ENCODE data around the gene EIF3B. TPM values are rescaled to one million over a fixed set of nuclear protein-coding genes. Genes with fewer than 3 reads are reported as not detected.

The EIF3B gene
- total and polyA plus RNA-seq, 2 donors = 85.8 to 97.7 TPM

GRCh38 chr7:2355705-2356008, 1.0 kb downstream of the EIF3B start:
- peak overlapping the region; percentile 100 for H3K4me3 ChIP-seq (ENCODE audit: low read depth, low read length)
- H3K36me3 ChIP-seq (ENCODE audit: insufficient read depth) = no peaks in the 10 kb centered on the region
- WGBS = 5% methylated on average over 9 of the region's 9 CpGs
- H3K27ac ChIP-seq (ENCODE audit: low read depth) = no peak overlapping the region
- H3K4me1 ChIP-seq (ENCODE audit: insufficient read depth) = peaks cover 4% of the 10 kb centered on the region
- DNase-seq (ENCODE audit: extremely low spot score) = no peak

- Histone ChIP-seq H3K36me3 (ENCODE audit: insufficient read depth) (no peaks in the 10 kb centered on the region), H3K27ac (ENCODE audit: low read depth) (no peak overlapping the region), H3K4me1 (ENCODE audit: insufficient read depth) (peaks cover 4% of the 10 kb centered on the region), H3K4me3 (ENCODE audit: low read depth, low read length) (no peak overlapping the region)
- 74% methylated on average over 8 of the region's 8 CpGs for WGBS
- no peak for DNase-seq (ENCODE audit: extremely low spot score)
Measured at GRCh38 chr7:2357165-2357564, 2.5 kb downstream of the EIF3B start.

GRCh38 chr7:2357571-2357970, 2.9 kb downstream of the EIF3B start:
- H3K4me1 ChIP-seq (ENCODE audit: insufficient read depth) = peaks cover 4% of the 10 kb centered on the region
- no peak for DNase-seq (ENCODE audit: extremely low spot score)

GRCh38 chr7:2358968-2359527, 4.4 kb downstream of the EIF3B start:
- Histone ChIP-seq H3K27ac (ENCODE audit: low read depth) (no peak overlapping the region), H3K36me3 (ENCODE audit: insufficient read depth) (peaks cover 3% of the 10 kb centered on the region)
- 71% methylated on average over 8 of the region's 8 CpGs for WGBS

More at GRCh38 chr7:2357571-2357970, 2.9 kb downstream of the EIF3B start:
- 53% methylated on average over 6 of the region's 6 CpGs for WGBS
- Histone ChIP-seq H3K27ac (ENCODE audit: low read depth) (no peak overlapping the region), H3K36me3 (ENCODE audit: insufficient read depth) (peaks cover 2% of the 10 kb centered on the region), H3K4me3 (ENCODE audit: low read depth, low read length) (no peak overlapping the region)

GRCh38 chr7:2359610-2360009, 5.0 kb downstream of the EIF3B start:
- WGBS = 82% methylated on average over 11 of the region's 11 CpGs
- DNase-seq (ENCODE audit: extremely low spot score) = no peak
- peaks cover 3% of the 10 kb centered on the region for H3K36me3 ChIP-seq (ENCODE audit: insufficient read depth)
- H3K4me3 ChIP-seq (ENCODE audit: low read depth, low read length) = no peak overlapping the region
- peaks cover 3% of the 10 kb centered on the region for H3K4me1 ChIP-seq (ENCODE audit: insufficient read depth)
- H3K27ac ChIP-seq (ENCODE audit: low read depth) = no peak overlapping the region

More at GRCh38 chr7:2358968-2359527, 4.4 kb downstream of the EIF3B start:
- Histone ChIP-seq H3K4me1 (ENCODE audit: insufficient read depth) (peaks cover 3% of the 10 kb centered on the region), H3K4me3 (ENCODE audit: low read depth, low read length) (no peak overlapping the region)
- no peak for DNase-seq (ENCODE audit: extremely low spot score)

GRCh38 chr7:2360796-2361195, 6.2 kb downstream of the EIF3B start:
- DNase-seq (ENCODE audit: extremely low spot score) = no peak
- no peak overlapping the region for H3K4me3 ChIP-seq (ENCODE audit: low read depth, low read length)
- H3K36me3 ChIP-seq (ENCODE audit: insufficient read depth) = peaks cover 8% of the 10 kb centered on the region
- WGBS = 69% methylated on average over 6 of the region's 6 CpGs
- no peak overlapping the region for H3K27ac ChIP-seq (ENCODE audit: low read depth)
- H3K4me1 ChIP-seq (ENCODE audit: insufficient read depth) = peaks cover 3% of the 10 kb centered on the region

GRCh38 chr7:2362385-2363088, 7.9 kb downstream of the EIF3B start:
- Histone ChIP-seq H3K4me3 (ENCODE audit: low read depth, low read length) (no peak overlapping the region), H3K4me1 (ENCODE audit: insufficient read depth) (peaks cover 3% of the 10 kb centered on the region), H3K36me3 (ENCODE audit: insufficient read depth) (peaks cover 14% of the 10 kb centered on the region), H3K27ac (ENCODE audit: low read depth) (no peak overlapping the region)
- DNase-seq (ENCODE audit: extremely low spot score) = no peak
- WGBS = 92% methylated on average over 27 of the region's 27 CpGs

GRCh38 chr7:2369139-2369538, 14.5 kb downstream of the EIF3B start:
- Histone ChIP-seq H3K4me1 (ENCODE audit: insufficient read depth) (no peaks in the 10 kb centered on the region), H3K27ac (ENCODE audit: low read depth) (no peak overlapping the region), H3K4me3 (ENCODE audit: low read depth, low read length) (no peak overlapping the region), H3K36me3 (ENCODE audit: insufficient read depth) (peaks cover 16% of the 10 kb centered on the region)
- 97% methylated on average over 10 of the region's 10 CpGs for WGBS
- DNase-seq (ENCODE audit: extremely low spot score) = no peak

- WGBS = 88% methylated on average over 8 of the region's 8 CpGs
- H3K4me1 ChIP-seq (ENCODE audit: insufficient read depth) = no peaks in the 10 kb centered on the region
- H3K27ac ChIP-seq (ENCODE audit: low read depth) = no peak overlapping the region
- H3K4me3 ChIP-seq (ENCODE audit: low read depth, low read length) = no peak overlapping the region
- DNase-seq (ENCODE audit: extremely low spot score) = no peak
- H3K36me3 ChIP-seq (ENCODE audit: insufficient read depth) = peaks cover 18% of the 10 kb centered on the region
Measured at GRCh38 chr7:2371329-2371728, 16.7 kb downstream of the EIF3B start.

- Histone ChIP-seq H3K27ac (ENCODE audit: low read depth) (no peak overlapping the region), H3K36me3 (ENCODE audit: insufficient read depth) (peaks cover 15% of the 10 kb centered on the region), H3K4me1 (ENCODE audit: insufficient read depth) (no peaks in the 10 kb centered on the region), H3K4me3 (ENCODE audit: low read depth, low read length) (no peak overlapping the region)
- DNase-seq (ENCODE audit: extremely low spot score) = no peak
- WGBS = 90% methylated on average over 14 of the region's 14 CpGs
Measured at GRCh38 chr7:2372724-2373123, 18.1 kb downstream of the EIF3B start.

- H3K4me3 ChIP-seq (ENCODE audit: low read depth, low read length) = no peak overlapping the region
- 92% methylated on average over 14 of the region's 14 CpGs for WGBS
- no peak for DNase-seq (ENCODE audit: extremely low spot score)
- H3K4me1 ChIP-seq (ENCODE audit: insufficient read depth) = no peaks in the 10 kb centered on the region
- H3K27ac ChIP-seq (ENCODE audit: low read depth) = no peak overlapping the region
- H3K36me3 ChIP-seq (ENCODE audit: insufficient read depth) = peaks cover 15% of the 10 kb centered on the region
Measured at GRCh38 chr7:2373124-2373556, 18.5 kb downstream of the EIF3B start.

- H3K27ac ChIP-seq (ENCODE audit: low read depth) = no peak overlapping the region
- no peak overlapping the region for H3K4me3 ChIP-seq (ENCODE audit: low read depth, low read length)
- peaks cover 15% of the 10 kb centered on the region for H3K36me3 ChIP-seq (ENCODE audit: insufficient read depth)
- WGBS = 90% methylated on average over 7 of the region's 7 CpGs
- no peak for DNase-seq (ENCODE audit: extremely low spot score)
- no peaks in the 10 kb centered on the region for H3K4me1 ChIP-seq (ENCODE audit: insufficient read depth)
Measured at GRCh38 chr7:2373646-2374045, 19.0 kb downstream of the EIF3B start.

- no peak overlapping the region for H3K4me3 ChIP-seq (ENCODE audit: low read depth, low read length)
- H3K27ac ChIP-seq (ENCODE audit: low read depth) = no peak overlapping the region
- no peaks in the 10 kb centered on the region for H3K4me1 ChIP-seq (ENCODE audit: insufficient read depth)
- WGBS = 96% methylated on average over 18 of the region's 18 CpGs
- peaks cover 15% of the 10 kb centered on the region for H3K36me3 ChIP-seq (ENCODE audit: insufficient read depth)
- no peak for DNase-seq (ENCODE audit: extremely low spot score)
Measured at GRCh38 chr7:2374401-2374800, 19.8 kb downstream of the EIF3B start.

GRCh38 chr7:2374830-2375728, 20.5 kb downstream of the EIF3B start:
- 93% methylated on average over 26 of the region's 26 CpGs for WGBS
- DNase-seq (ENCODE audit: extremely low spot score) = no peak
- peaks cover 15% of the 10 kb centered on the region for H3K36me3 ChIP-seq (ENCODE audit: insufficient read depth)
- H3K4me3 ChIP-seq (ENCODE audit: low read depth, low read length) = no peak overlapping the region
- no peaks in the 10 kb centered on the region for H3K4me1 ChIP-seq (ENCODE audit: insufficient read depth)
- no peak overlapping the region for H3K27ac ChIP-seq (ENCODE audit: low read depth)
